Loucy (cell line): Measurements from ENCODE around the gene RNF166.

Source experiments
- H2AFZ ChIP-seq: fragments of 200-600 bp; sonication (generic); 2 replicates; pipeline ENCODE4 v1.6.0; 2016; ENCODE audit warnings: antibody characterized with exemption, mild to moderate bottlenecking, low read length, moderate library complexity
- H3F3A ChIP-seq: fragments of 200-600 bp; 2 replicates; pipeline ENCODE4 v1.6.0; 2016; ENCODE audit warnings: antibody characterized with exemption, low read depth, mild to moderate bottlenecking
- H3K27me3 ChIP-seq: fragments of 200-600 bp; sonication (generic); 2 replicates; pipeline ENCODE4 v1.6.1; 2014; ENCODE audit warnings: low read length, mild to moderate bottlenecking; ENCODE audit not compliant: insufficient read depth, poor library complexity, severe bottlenecking
- H3K36me3 ChIP-seq: fragments of 200-600 bp; sonication (generic); 2 replicates; pipeline ENCODE4 v1.6.1; 2016; ENCODE audit warnings: low read length; ENCODE audit not compliant: insufficient read depth
- H3K4me1 ChIP-seq: fragments of 200-600 bp; sonication (generic); 2 replicates; pipeline ENCODE4 v1.5.1; 2014; ENCODE audit warnings: low read length, mild to moderate bottlenecking; ENCODE audit not compliant: insufficient read depth, poor library complexity, severe bottlenecking
- H3K4me2 ChIP-seq: fragments of 200-600 bp; sonication (generic); 2 replicates; pipeline ENCODE4 v1.6.0; 2014; ENCODE audit warnings: antibody characterized with exemption, low read length, low read depth, mild to moderate bottlenecking; ENCODE audit not compliant: poor library complexity, severe bottlenecking
- H3K4me3 ChIP-seq: fragments of 200-600 bp; sonication (generic); 2 replicates; pipeline ENCODE4 v1.5.1; 2014; ENCODE audit warnings: low read length, mild to moderate bottlenecking, mixed read lengths; ENCODE audit not compliant: poor library complexity, severe bottlenecking
- H3K79me2 ChIP-seq: fragments of 200-600 bp; sonication (generic); 2 replicates; pipeline ENCODE4 v1.6.1; 2014; ENCODE audit warnings: low read length; ENCODE audit not compliant: insufficient read depth
- H3K9ac ChIP-seq: fragments of 200-600 bp; sonication (generic); 2 replicates; pipeline ENCODE4 v1.6.0; 2014; ENCODE audit warnings: mild to moderate bottlenecking, low read depth, low read length, moderate library complexity; ENCODE audit not compliant: poor library complexity, severe bottlenecking
- H3K9me2 ChIP-seq: fragments of 200-600 bp; sonication (generic); replicated peaks from 2 replicates; pipeline ENCODE4 v1.6.1; 2016; ENCODE audit warnings: low read depth, low read length, mixed read lengths
- H3K9me3 ChIP-seq: fragments of 200-600 bp; sonication (generic); 2 replicates; pipeline ENCODE4 v1.6.1; 2014; ENCODE audit warnings: mild to moderate bottlenecking, antibody characterized with exemption, low read length, low read depth; ENCODE audit not compliant: insufficient read depth
- H4K20me1 ChIP-seq: fragments of 200-600 bp; sonication (generic); 2 replicates; pipeline ENCODE4 v1.6.0; 2014; ENCODE audit warnings: antibody characterized with exemption, low read length, mild to moderate bottlenecking; ENCODE audit not compliant: insufficient read depth, poor library complexity, severe bottlenecking
- EZH2phosphoT487 ChIP-seq: fragments of 200-600 bp; IDR thresholded peaks from 2 replicates; pipeline ENCODE4 v1.6.1; 2018; ENCODE audit warnings: antibody characterized with exemption, mild to moderate bottlenecking, moderate library complexity, borderline replicate concordance
- TF ChIP-seq, protein P1 (sequence below): fragments of 200-600 bp; sonication (generic); conservative IDR thresholded peaks from 2 replicates; pipeline ENCODE4 v1.5.1; 2014; ENCODE audit warnings: mild to moderate bottlenecking, antibody characterized with exemption, low read length

RNF166 gene

DNA sequence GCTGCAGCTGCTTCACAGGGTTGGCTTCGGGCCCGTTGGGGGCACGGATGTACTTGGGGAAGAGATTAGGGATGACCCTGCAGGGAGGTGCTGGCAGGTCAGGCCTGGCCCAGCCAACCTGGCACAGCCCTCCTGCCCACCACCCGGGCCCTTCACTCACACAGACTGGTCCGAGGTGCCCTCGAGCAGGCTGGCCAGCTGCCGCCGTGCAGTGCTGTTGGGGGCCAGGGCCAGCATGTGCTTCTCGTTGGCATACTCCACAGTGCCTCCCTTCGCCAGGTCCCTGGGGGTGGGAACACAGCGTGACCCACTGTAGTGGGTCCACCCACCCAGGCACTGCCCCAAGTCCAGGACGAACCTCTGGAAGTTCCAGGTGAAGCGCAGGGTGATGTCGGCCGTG, 10.0 kb upstream of the RNF166 start:
- H4K20me1 ChIP-seq, result no peaks in the 10 kb centered on the region
- no peaks in the 10 kb centered on the region for H3F3A ChIP-seq
- no peak overlapping the region for H3K9ac ChIP-seq
- H3K27me3 ChIP-seq, result no peaks in the 10 kb centered on the region
- H3K9me3 ChIP-seq, result no peaks in the 10 kb centered on the region
- H3K9me2 ChIP-seq, result no peaks in the 10 kb centered on the region
- TF ChIP-seq, protein P1, sequence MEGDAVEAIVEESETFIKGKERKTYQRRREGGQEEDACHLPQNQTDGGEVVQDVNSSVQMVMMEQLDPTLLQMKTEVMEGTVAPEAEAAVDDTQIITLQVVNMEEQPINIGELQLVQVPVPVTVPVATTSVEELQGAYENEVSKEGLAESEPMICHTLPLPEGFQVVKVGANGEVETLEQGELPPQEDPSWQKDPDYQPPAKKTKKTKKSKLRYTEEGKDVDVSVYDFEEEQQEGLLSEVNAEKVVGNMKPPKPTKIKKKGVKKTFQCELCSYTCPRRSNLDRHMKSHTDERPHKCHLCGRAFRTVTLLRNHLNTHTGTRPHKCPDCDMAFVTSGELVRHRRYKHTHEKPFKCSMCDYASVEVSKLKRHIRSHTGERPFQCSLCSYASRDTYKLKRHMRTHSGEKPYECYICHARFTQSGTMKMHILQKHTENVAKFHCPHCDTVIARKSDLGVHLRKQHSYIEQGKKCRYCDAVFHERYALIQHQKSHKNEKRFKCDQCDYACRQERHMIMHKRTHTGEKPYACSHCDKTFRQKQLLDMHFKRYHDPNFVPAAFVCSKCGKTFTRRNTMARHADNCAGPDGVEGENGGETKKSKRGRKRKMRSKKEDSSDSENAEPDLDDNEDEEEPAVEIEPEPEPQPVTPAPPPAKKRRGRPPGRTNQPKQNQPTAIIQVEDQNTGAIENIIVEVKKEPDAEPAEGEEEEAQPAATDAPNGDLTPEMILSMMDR, result no peak
- no peak for TF ChIP-seq EZH2phosphoT487
- H3K79me2 ChIP-seq, result no peaks in the 10 kb centered on the region
- no peak overlapping the region for H3K4me2 ChIP-seq
- no peak overlapping the region for H3K4me3 ChIP-seq
- H2AFZ ChIP-seq, result no peak overlapping the region
- H3K36me3 ChIP-seq, result peaks cover 36% of the 10 kb centered on the region; the same call in 1 of the 2 replicates
- no peaks in the 10 kb centered on the region for H3K4me1 ChIP-seq

DNA sequence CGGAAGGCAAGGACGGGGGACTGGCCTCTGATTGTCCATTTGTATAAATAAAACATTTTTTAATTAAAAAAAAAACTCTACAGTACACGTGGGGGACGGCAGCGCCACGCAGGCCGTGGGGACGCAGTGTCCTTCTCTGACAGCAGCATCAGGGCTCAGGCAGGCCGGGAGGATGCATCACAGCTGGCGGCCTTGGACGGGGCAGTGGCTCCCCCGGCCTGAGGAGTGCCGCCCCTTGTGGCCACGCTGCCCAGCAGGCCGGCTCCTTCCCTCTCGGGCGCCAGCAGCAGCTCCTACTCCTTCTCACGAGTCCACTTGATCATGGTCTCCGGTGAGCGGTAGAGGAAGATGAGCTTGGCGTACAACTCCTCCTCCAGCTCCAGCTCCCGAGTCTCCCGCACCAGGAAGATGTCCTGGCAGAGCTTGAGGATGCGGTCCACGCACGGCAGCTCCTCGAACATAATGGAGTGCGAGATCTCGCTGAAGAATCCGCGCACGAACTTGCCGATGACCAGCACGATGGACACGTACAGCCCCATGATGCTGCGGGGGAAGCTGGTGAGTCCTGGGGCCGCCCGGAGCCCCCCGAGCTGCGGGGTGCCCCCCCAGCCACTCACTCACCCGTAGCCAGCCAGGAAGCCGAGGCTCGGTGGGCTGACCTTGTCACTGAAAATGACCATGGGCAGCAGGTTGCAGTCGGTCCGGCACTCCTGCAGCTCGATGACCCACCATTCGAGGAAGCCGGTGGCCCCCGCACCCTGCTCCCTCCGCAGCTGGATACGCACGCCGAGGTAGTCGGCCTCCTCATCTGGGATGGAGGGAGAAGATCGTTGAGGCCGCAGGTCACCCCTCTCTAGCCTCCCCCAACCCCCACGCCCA, 9.3 kb upstream of the RNF166 start:
- Histone ChIP-seq H3F3A (no peaks in the 10 kb centered on the region), H3K9me2 (no peaks in the 10 kb centered on the region), H3K4me3 (no peak overlapping the region), H3K9ac (no peak overlapping the region), H3K9me3 (no peaks in the 10 kb centered on the region), H3K4me1 (no peaks in the 10 kb centered on the region), H2AFZ (no peak overlapping the region), H3K27me3 (no peaks in the 10 kb centered on the region), H3K36me3 (peaks cover 31% of the 10 kb centered on the region; the same call in 1 of the 2 replicates), H3K4me2 (no peak overlapping the region), H4K20me1 (no peaks in the 10 kb centered on the region), H3K79me2 (no peaks in the 10 kb centered on the region)
- no peak for TF ChIP-seq EZH2phosphoT487
- TF ChIP-seq, protein P1, result no peak

DNA sequence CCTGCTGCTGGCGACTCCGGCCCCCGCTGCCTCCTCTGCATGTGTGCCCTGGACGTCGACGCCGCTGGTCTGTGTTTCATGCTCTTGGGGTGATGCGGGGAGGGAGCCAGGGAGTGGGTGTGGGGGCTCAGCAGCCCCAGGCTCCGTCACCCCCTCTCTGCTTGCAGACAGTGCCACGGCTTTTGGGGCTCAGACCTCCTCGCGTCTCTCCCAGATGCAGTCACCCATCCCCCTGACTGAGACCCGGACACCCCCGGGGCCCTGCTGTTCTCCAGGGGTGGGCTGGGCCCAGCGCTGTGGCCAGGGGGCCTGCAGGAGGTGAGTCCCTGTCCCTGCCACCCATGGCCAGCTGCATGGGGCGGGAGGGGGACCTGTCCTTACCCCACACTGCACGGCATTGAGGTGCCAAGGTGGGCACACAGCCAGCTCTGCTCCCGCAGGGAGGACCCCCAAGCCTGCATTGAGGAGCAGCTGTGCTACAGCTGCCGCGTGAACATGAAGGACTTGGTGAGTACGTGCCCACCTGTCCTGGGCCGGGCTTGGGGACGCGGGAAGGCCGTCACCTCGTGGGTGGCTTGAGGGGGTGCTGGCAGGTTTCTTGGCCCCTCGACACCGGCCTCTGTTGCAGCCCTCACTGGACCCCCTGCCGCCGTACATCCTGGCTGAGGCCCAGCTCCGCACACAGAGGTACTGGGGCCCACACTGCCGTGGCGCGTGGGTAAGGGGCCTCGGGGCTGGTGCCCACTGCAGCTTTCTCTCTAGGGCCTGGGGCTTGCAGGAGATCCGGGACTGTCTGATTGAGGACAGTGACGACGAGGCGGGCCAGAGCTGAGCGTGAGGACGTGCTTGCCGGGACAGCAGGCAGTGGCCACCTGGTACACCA, 8.5 kb upstream of the RNF166 start:
- H3K9me3 ChIP-seq, result no peaks in the 10 kb centered on the region

More for the DNA sequence above, 8.5 kb upstream of the RNF166 start:
- Histone ChIP-seq H2AFZ (no peak overlapping the region), H3K4me2 (no peak overlapping the region), H3K27me3 (no peaks in the 10 kb centered on the region), H4K20me1 (no peaks in the 10 kb centered on the region), H3K79me2 (no peaks in the 10 kb centered on the region), H3K4me1 (no peaks in the 10 kb centered on the region), H3F3A (no peaks in the 10 kb centered on the region), H3K36me3 (peaks cover 25% of the 10 kb centered on the region; the same call in 1 of the 2 replicates), H3K9ac (no peak overlapping the region), H3K4me3 (no peak overlapping the region), H3K9me2 (no peaks in the 10 kb centered on the region)
- TF ChIP-seq EZH2phosphoT487, result no peak
- TF ChIP-seq, protein P1, result no peak
